HT-29 (cell line): Measurements from ENCODE around the gene BSN. TPM values are rescaled to one million over a fixed set of nuclear protein-coding genes. Genes with fewer than 3 reads are reported as not detected.
A peak's percentile ranks its signal among the peaks of the same experiment; 100 is the strongest.

Source experiments
- DNase-seq: peaks from one replicate; pipeline ENCODE4 v3.0.0-alpha.2; 2015; ENCODE audit warnings: low spot score
- total RNA-seq: library from RNA; depleted of rRNA; stranded (reverse); fragments of >200 nt; shearing (Covaris generic); gene quantifications from 2 replicates; pipeline ENCODE4 v1.2.3, GENCODE V29; 2014

Gene BSN
- total RNA-seq, 1 experiment from 2014 or later: not detected

GRCh38 chr3:49602049-49602554, 47.8 kb downstream of the BSN start:
- no peak for DNase-seq

- DNase-seq: peak; percentile 29
Measured at GRCh38 chr3:49602877-49603411, 48.7 kb downstream of the BSN start.

GRCh38 chr3:49606427-49606826, 52.1 kb downstream of the BSN start:
- DNase-seq: no peak

GRCh38 chr3:49607105-49607591, 52.9 kb downstream of the BSN start:
- no peak for DNase-seq

- no peak for DNase-seq
Measured at GRCh38 chr3:49607796-49608195, 53.5 kb downstream of the BSN start.

- no peak for DNase-seq
Measured at GRCh38 chr3:49609314-49609713, 55.0 kb downstream of the BSN start.

- DNase-seq: no peak
Measured at GRCh38 chr3:49609815-49610214, 55.5 kb downstream of the BSN start.

GRCh38 chr3:49610666-49611280, 56.5 kb downstream of the BSN start:
- DNase-seq: no peak

GRCh38 chr3:49611291-49611690, 57.0 kb downstream of the BSN start:
- DNase-seq: no peak

GRCh38 chr3:49611719-49612118, 57.4 kb downstream of the BSN start:
- DNase-seq: no peak

- no peak for DNase-seq
Measured at GRCh38 chr3:49614936-49615335, 60.7 kb downstream of the BSN start.

GRCh38 chr3:49616061-49616460, 61.8 kb downstream of the BSN start:
- no peak for DNase-seq

GRCh38 chr3:49616491-49616941, 62.2 kb downstream of the BSN start:
- no peak for DNase-seq

GRCh38 chr3:49617390-49618013, 63.2 kb downstream of the BSN start:
- no peak for DNase-seq

GRCh38 chr3:49618412-49618811, 64.1 kb downstream of the BSN start:
- no peak for DNase-seq

- DNase-seq: no peak
Measured at GRCh38 chr3:49619649-49620048, 65.4 kb downstream of the BSN start.

GRCh38 chr3:49620728-49621127, 66.5 kb downstream of the BSN start:
- DNase-seq: no peak

- DNase-seq: no peak
Measured at GRCh38 chr3:49623071-49623470, 68.8 kb downstream of the BSN start.

GRCh38 chr3:49625071-49625470, 70.8 kb downstream of the BSN start:
- no peak for DNase-seq

GRCh38 chr3:49626101-49626581, 71.9 kb downstream of the BSN start:
- no peak for DNase-seq

- no peak for DNase-seq
Measured at GRCh38 chr3:49626796-49627195, 72.5 kb downstream of the BSN start.

GRCh38 chr3:49627634-49628033, 73.4 kb downstream of the BSN start:
- DNase-seq: no peak

- DNase-seq: no peak
Measured at GRCh38 chr3:49628249-49628648, 74.0 kb downstream of the BSN start.
